HCT116 (cell line): ENCODE measurements around the gene LMBRD2. TPM values are rescaled to one million over a fixed set of nuclear protein-coding genes. Genes with fewer than 3 reads are reported as not detected.

Experiments
- ATAC-seq: fragments of 200-7000 bp; cut with Tn5 transposase; 2 replicates; pipeline ENCODE4 v1.9.1; 2020; ENCODE audit warnings: mild to moderate bottlenecking, moderate library complexity
- BruUV-seq: library from RNA; stranded (reverse); fragments of 400-500 nt; replicated peaks from 2 replicates; lab custom pipeline; 2021; lab: Mats Ljungman, UMichigan
- CTCF ChIA-PET: fragments of 300-600 bp; sonication (Branson Sonifier 250); formaldehyde crosslinking; loops from one replicate; lab custom pipeline; 2021; ENCODE audit warnings: antibody characterized with exemption; lab: Charles Lee
- POLR2A ChIA-PET: fragments of 300-600, 350-600 bp; sonication (Branson Sonifier 250); formaldehyde crosslinking; loops from one replicate; lab custom pipeline; 2021; ENCODE audit warnings: antibody characterized with exemption; lab: Charles Lee
- RAD21 ChIA-PET, 2 experiments: fragments of 300-600 bp; sonication (Branson Sonifier 250); formaldehyde crosslinking; loops; one replicate each; lab custom pipeline; 2023; ENCODE audit warnings: low total read pairs in 2 of 2; ENCODE audit not compliant: uncharacterized antibody in 2 of 2, unreplicated experiment in 2 of 2, low non-redundant PET in 1 of 2; lab: Charles Lee
- DNase-seq: peaks from one replicate; pipeline ENCODE4 v3.0.0-alpha.2; 2010; ENCODE audit warnings: low read depth, low spot score
- H2AFZ ChIP-seq: fragments of 200-600 bp; shearing (Covaris generic), sonication (generic); 2 replicates; pipeline ENCODE4 v1.6.1; 2017; ENCODE audit warnings: low read depth, mixed run types, mixed read lengths, antibody characterized with exemption, low read length; ENCODE audit not compliant: poor library complexity, severe bottlenecking
- H3K27ac ChIP-seq: 2 replicates; pipeline ENCODE4 v1.5.1; 2012; ENCODE audit warnings: low read depth, low read length
- H3K27me3 ChIP-seq: fragments of 200-600 bp; sonication (generic); 2 replicates; pipeline ENCODE4 v1.6.1; 2016; ENCODE audit warnings: mixed run types, low read length, mixed read lengths; ENCODE audit not compliant: insufficient read depth
- H3K36me3 ChIP-seq, 2 experiments: fragments of 200-500 bp in 1 of 2; fragments of 200-600 bp in 1 of 2; sonication (Bioruptor generic) in 1 of 2; sonication (generic) in 1 of 2; 2 replicates each; pipeline versions ENCODE4 v1.5.1 to v1.6.1; 2014 to 2016; ENCODE audit warnings: low read length in 2 of 2, inconsistent platforms in 1 of 2, mixed read lengths in 1 of 2, mixed run types in 1 of 2; ENCODE audit not compliant: insufficient read depth in 2 of 2, control insufficient read depth in 1 of 2
- H3K4me1 ChIP-seq, 2 experiments: fragments of 200-600 bp in 1 of 2; sonication (generic) in 1 of 2; 2 replicates each; pipeline versions ENCODE4 v1.5.1 to v1.6.1; 2012 to 2017; ENCODE audit warnings: low read length in 2 of 2, inconsistent platforms in 1 of 2, mild to moderate bottlenecking in 1 of 2, mixed read lengths in 1 of 2, mixed run types in 1 of 2, moderate library complexity in 1 of 2; ENCODE audit not compliant: insufficient read depth in 2 of 2, control insufficient read depth in 1 of 2
- H3K4me2 ChIP-seq: fragments of 200-600 bp; sonication (generic); 2 replicates; pipeline ENCODE4 v1.6.1; 2017; ENCODE audit warnings: mixed run types, low read length, mixed read lengths
- H3K4me3 ChIP-seq, 2 experiments: fragments of 200-600 bp in 1 of 2; sonication (generic) in 1 of 2; replicated peaks in 1 of 2; 2 replicates each; pipeline ENCODE4 v1.5.1; 2011 to 2016; ENCODE audit warnings: low read length in 2 of 2, control low read depth in 1 of 2, low read depth in 1 of 2, mild to moderate bottlenecking in 1 of 2, mixed read lengths in 1 of 2, mixed run types in 1 of 2
- H3K79me2 ChIP-seq: fragments of 200-600 bp; sonication (generic); 2 replicates; pipeline ENCODE4 v1.6.1; 2017; ENCODE audit warnings: mild to moderate bottlenecking, mixed run types, low read length, moderate library complexity, mixed read lengths; ENCODE audit not compliant: insufficient read depth
- H3K9ac ChIP-seq: fragments of 200-600 bp; sonication (generic); 2 replicates; pipeline ENCODE4 v1.6.1; 2016; ENCODE audit warnings: low read length, mixed read lengths
- H3K9me2 ChIP-seq: fragments of 200-600 bp; sonication (generic), shearing (Covaris generic); 2 replicates; pipeline ENCODE4 v1.6.1; 2017; ENCODE audit warnings: mixed run types, mild to moderate bottlenecking, moderate library complexity; ENCODE audit not compliant: insufficient read depth
- H3K9me3 ChIP-seq, 2 experiments: fragments of 200-500 bp in 1 of 2; fragments of 200-600 bp in 1 of 2; sonication (Bioruptor generic) in 1 of 2; sonication (generic) in 1 of 2; 2 replicates each; pipeline ENCODE4 v1.6.1; 2014 to 2017; ENCODE audit warnings: low read length in 2 of 2, mixed read lengths in 2 of 2, inconsistent platforms in 1 of 2, low read depth in 1 of 2, mild to moderate bottlenecking in 1 of 2, mixed run types in 1 of 2, moderate library complexity in 1 of 2; ENCODE audit not compliant: control insufficient read depth in 1 of 2, insufficient read depth in 1 of 2
- H4K20me1 ChIP-seq: fragments of 200-600 bp; sonication (generic), shearing (Covaris generic); 2 replicates; pipeline ENCODE4 v1.6.1; 2017; ENCODE audit warnings: mixed run types, mild to moderate bottlenecking, moderate library complexity; ENCODE audit not compliant: insufficient read depth
- CBX3 ChIP-seq: IDR thresholded peaks from 2 replicates; pipeline ENCODE4 v1.6.1; 2012; ENCODE audit warnings: low read depth
- CEBPB ChIP-seq: IDR thresholded peaks from 2 replicates; pipeline ENCODE4 v1.6.1; 2012; ENCODE audit warnings: low read depth
- EGR1 ChIP-seq: IDR thresholded peaks from 2 replicates; pipeline ENCODE4 v1.6.1; 2012; ENCODE audit warnings: low read depth
- ELF1 ChIP-seq: IDR thresholded peaks from 2 replicates; pipeline ENCODE4 v1.6.1; 2012; ENCODE audit warnings: low read depth, borderline replicate concordance
- EZH2 ChIP-seq: fragments of 200-600 bp; sonication (generic); IDR thresholded peaks from 2 replicates; pipeline ENCODE4 v1.6.1; 2017; ENCODE audit warnings: antibody characterized with exemption, mixed run types
- EZH2phosphoT487 ChIP-seq: fragments of 200-600 bp; IDR thresholded peaks from 2 replicates; pipeline ENCODE4 v1.6.1; 2018; ENCODE audit warnings: antibody characterized with exemption, borderline replicate concordance
- FOSL1 ChIP-seq: IDR thresholded peaks from 2 replicates; pipeline ENCODE4 v1.6.1; 2012; ENCODE audit warnings: low read depth
- MAX ChIP-seq: IDR thresholded peaks from 2 replicates; pipeline ENCODE4 v1.6.1; 2012
- POLR2A ChIP-seq: IDR thresholded peaks from 2 replicates; pipeline ENCODE4 v1.7.0; 2011; ENCODE audit warnings: borderline replicate concordance; ENCODE audit not compliant: insufficient read depth, insufficient read length; ENCODE audit errors: extremely low read depth
- POLR2AphosphoS5 ChIP-seq: IDR thresholded peaks from 2 replicates; pipeline ENCODE4 v1.6.1; 2011; ENCODE audit warnings: mild to moderate bottlenecking, low read depth, low read length, moderate library complexity
- RAD21 ChIP-seq: IDR thresholded peaks from 2 replicates; pipeline ENCODE4 v1.6.1; 2012; ENCODE audit warnings: low read depth, mild to moderate bottlenecking
- REST ChIP-seq: IDR thresholded peaks from 2 replicates; pipeline ENCODE4 v1.6.1; 2012; ENCODE audit warnings: low read depth
- SIN3A ChIP-seq: IDR thresholded peaks from 2 replicates; pipeline ENCODE4 v1.6.1; 2012; ENCODE audit warnings: low read depth
- SRF ChIP-seq: IDR thresholded peaks from 2 replicates; pipeline ENCODE4 v1.6.1; 2012; ENCODE audit warnings: low read depth
- TCF7L2 ChIP-seq: IDR thresholded peaks from 2 replicates; pipeline ENCODE4 v1.7.0; 2011; ENCODE audit warnings: borderline replicate concordance, inconsistent platforms; ENCODE audit not compliant: insufficient read depth, insufficient read length; ENCODE audit errors: extremely low read depth
- YY1 ChIP-seq: IDR thresholded peaks from 2 replicates; pipeline ENCODE4 v1.6.1; 2011; ENCODE audit warnings: low read length, low read depth, moderate library complexity, mild to moderate bottlenecking; ENCODE audit not compliant: insufficient replicate concordance; ENCODE audit errors: extremely low read depth
- ZBTB33 ChIP-seq: IDR thresholded peaks from 2 replicates; pipeline ENCODE4 v1.6.1; 2011; ENCODE audit warnings: mild to moderate bottlenecking, low read length, moderate library complexity; ENCODE audit not compliant: insufficient replicate concordance; ENCODE audit errors: extremely low read depth
- ZFX ChIP-seq: fragments of 450-650 bp; IDR thresholded peaks from 2 replicates; pipeline ENCODE4 v1.6.1; 2017
- ZNF274 ChIP-seq: fragments of 200-500 bp; sonication (Bioruptor generic); IDR thresholded peaks from 2 replicates; pipeline ENCODE4 v1.6.1; 2014; ENCODE audit warnings: mild to moderate bottlenecking, low read depth, low read length, inconsistent platforms
- intact Hi-C: fragments of 100-400 bp; cut with micrococcal nuclease; formaldehyde crosslinking; loops from 2 replicates; pipeline ENCODE4 v1.10.0; 2022
- total RNA-seq: library from RNA; stranded (reverse); gene quantifications from one replicate; pipeline ENCODE4 v1.2.1, GENCODE V29; 2021; ENCODE audit not compliant: unreplicated experiment
- TF ChIP-seq, protein P1 (sequence below): IDR thresholded peaks from 2 replicates; pipeline ENCODE4 v1.6.1; 2012

Gene LMBRD2
- total RNA-seq, 1 experiment from 2014 or later = 1.1 TPM

DNA sequence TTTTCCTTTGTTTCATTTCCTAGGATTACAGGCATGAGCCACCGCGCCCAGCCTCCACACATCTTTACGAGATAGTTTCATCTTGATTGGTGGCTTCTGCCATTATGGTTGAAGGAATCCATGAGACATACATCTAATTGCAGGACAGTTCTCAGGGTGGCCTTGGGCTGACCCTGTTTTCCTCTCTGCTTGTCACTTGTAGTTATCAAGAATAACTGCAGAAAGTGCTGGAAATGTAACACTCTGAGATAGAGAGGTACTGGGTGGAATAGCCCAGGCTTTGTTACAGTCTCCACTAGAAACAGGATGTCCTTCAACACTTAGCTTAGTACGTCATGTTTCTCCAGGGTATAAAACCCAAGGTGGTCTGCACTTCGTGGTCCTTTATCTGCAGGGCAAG, 95.7 kb downstream of the LMBRD2 start:
- H3K4me3 ChIP-seq = no peak overlapping the region
- H3K4me2 ChIP-seq = no peak overlapping the region
- intact Hi-C loops = no loop called here
- TF ChIP-seq EZH2phosphoT487 = no peak
- no peak for TF ChIP-seq POLR2A
- TF ChIP-seq RAD21 = no peak
- no peak for TF ChIP-seq FOSL1
- TF ChIP-seq EZH2 = no peak
- no peak for TF ChIP-seq ZFX
- no peak for TF ChIP-seq YY1
- no peak for TF ChIP-seq EGR1
- TF ChIP-seq SRF = no peak
- no peak for TF ChIP-seq TCF7L2
- TF ChIP-seq ELF1 = no peak
- no peak for TF ChIP-seq CEBPB
- no peak for TF ChIP-seq SIN3A
- no peak for TF ChIP-seq MAX
- no peak for TF ChIP-seq CBX3
- no peak for TF ChIP-seq ZNF274
- no peak for TF ChIP-seq REST
- TF ChIP-seq ZBTB33 = no peak
- TF ChIP-seq POLR2AphosphoS5 = no peak
- TF ChIP-seq, protein P1, sequence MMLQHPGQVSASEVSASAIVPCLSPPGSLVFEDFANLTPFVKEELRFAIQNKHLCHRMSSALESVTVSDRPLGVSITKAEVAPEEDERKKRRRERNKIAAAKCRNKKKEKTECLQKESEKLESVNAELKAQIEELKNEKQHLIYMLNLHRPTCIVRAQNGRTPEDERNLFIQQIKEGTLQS = no peak
- H3K4me1 ChIP-seq = no peaks in the 10 kb centered on the region
- POLR2A ChIA-PET = no interaction called here
- no TSS peak for BruUV-seq
- CTCF ChIA-PET = no interaction called here
- RAD21 ChIA-PET = no interaction called here
- H3K9me2 ChIP-seq = no peaks in the 10 kb centered on the region
- ATAC-seq = no peak
- DNase-seq = no peak
- H4K20me1 ChIP-seq = no peaks in the 10 kb centered on the region
- H3K79me2 ChIP-seq = no peaks in the 10 kb centered on the region
- no peak overlapping the region for H2AFZ ChIP-seq
- H3K9me3 ChIP-seq = no peaks in the 10 kb centered on the region
- H3K9ac ChIP-seq = no peak overlapping the region
- no peaks in the 10 kb centered on the region for H3K36me3 ChIP-seq
- no peak overlapping the region for H3K27ac ChIP-seq
- peaks cover 33% of the 10 kb centered on the region for H3K27me3 ChIP-seq
